GM19239 (cell line): Measurements from ENCODE around the gene AGAP3.

Source experiments
- DNase-seq: peaks from one replicate; pipeline ENCODE4 v3.0.0; 2011; ENCODE audit warnings: low spot score; ENCODE audit not compliant: insufficient read length
- FAIRE-seq: peaks from 2 replicates; lab custom pipeline; 2011; peaks lifted over from hg19 to GRCh38; lab: Jason Lieb, UNC

The AGAP3 gene

GRCh38 chr7:151086802-151087244, 548 bp downstream of the AGAP3 start:
- no peak for FAIRE-seq
- DNase-seq: peak; percentile 48

DNA sequence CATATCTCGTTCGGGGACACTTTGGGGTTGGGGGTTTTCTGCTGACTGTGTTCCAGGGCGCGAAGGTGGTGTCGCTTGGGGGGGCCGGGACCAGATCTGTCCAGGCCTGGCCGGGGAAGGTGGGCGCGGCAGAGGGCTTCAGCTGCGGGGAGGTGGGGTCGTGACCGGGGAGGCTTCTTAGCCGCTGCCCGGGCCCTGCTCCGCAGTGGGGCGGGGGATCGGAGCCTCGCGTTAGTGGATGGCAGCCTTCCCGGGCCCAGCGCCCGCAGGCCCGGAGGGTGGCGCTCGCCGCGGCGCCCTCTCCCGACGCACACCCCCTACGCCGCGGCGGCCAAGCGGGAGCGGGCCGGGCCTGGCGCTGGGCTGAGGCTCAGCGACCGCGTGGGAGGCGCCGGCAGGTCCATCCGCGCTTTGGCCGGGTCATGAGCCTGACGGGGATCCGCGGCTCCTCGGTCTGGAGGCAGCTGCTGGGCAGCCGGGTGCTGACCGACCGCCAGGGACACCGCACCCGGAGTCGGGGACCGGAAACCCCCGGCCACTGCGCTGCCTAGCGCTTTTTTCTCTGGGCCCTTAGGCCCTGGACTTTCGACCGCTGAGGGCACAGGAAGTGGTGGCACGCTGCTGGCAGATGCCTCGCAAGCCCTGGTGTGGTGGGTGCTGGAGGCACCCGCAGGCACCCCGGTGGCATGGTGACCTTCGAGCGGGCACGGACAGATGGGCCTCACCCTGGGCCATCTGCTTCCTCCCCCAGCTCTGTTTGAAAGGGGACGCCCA, 1.2 kb downstream of the AGAP3 start:
- FAIRE-seq: peak; percentile 51
- DNase-seq: peak; percentile 51

DNA sequence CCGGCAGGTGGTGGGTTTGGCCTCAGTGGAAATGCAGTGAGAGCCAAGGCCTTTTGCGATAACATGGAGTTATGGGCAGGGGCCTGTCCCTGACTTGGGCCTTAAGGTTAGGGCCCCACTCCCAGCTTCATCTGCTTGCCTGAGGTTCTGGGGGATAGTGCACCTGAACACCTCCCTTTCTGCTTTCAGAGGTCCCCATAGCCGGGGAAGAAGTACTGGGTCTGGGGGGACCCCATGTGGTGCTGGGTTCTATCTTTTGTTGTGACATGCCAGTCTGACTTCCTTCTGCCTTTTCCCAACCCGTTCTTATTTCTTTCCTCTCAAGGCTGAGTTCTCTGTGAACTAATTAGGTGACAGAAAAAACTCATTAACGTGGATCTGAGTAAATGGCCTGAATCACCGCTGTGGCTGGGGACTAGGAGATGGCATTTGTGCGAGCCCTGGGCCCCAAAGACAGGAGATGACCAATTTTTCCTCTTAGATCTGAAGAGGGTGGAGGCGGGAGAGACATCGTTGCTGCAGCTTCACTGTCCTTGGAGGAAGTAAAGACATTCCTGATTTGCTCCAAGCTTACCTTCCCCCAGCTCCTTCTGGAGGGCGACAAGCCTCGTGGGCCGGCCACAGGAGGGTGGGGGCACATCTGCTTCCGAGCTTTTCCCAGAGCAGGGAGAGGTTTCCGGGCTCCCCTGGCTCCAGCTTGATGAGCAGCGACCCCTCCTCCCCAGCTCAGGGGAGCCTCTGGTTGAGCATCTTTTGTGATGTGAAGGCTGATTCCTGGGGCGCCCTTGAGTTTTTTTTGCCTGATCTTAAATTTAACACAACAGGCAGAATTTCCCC, 2.0 kb downstream of the AGAP3 start:
- DNase-seq (no peak), FAIRE-seq (no peak)

GRCh38 chr7:151088856-151089699, 2.8 kb downstream of the AGAP3 start:
- FAIRE-seq (no peak), DNase-seq (no peak)

DNA sequence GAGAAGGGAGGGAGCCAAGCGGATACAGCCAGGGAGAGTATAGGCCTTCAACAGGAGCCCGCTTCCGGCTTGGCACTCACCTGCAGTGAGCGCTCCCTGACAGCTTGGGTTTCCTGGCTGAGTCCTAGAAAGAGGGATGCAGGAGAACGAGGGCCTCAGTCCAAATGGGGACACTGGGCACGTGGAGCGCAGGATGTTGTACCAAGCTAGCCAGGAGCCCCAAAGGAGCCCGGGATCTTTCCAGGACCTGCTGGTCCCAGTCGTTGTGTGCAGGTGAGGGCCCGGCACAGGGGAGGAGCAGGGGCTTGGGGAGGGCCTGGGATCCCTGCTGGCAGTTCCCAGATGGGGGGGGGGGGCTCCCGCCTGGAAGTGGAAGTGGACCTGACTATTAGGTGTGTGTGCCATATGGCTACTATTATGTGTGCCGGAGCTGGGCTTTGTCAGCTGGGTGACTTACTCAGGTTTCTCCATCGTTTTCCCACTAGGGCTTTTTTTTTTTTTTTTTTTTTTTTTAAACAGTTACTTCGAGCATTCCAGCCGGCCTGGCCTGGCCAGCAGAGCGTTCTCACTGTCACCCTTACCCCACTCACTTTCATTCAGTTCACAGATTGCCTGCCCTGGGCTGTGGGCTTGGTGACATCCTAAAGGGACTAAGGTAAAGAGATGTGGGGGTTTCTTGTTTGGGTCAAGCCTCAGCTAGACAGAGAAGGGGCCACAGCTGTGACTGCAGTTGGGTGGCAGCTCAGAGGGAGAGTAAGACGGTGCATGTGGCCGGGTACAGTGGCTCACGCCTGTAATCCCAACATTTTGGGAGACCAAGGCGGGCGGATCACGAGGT, 3.8 kb downstream of the AGAP3 start:
- FAIRE-seq: no peak

GRCh38 chr7:151091003-151091402, 4.7 kb downstream of the AGAP3 start:
- no peak for FAIRE-seq
- no peak for DNase-seq

More for the DNA sequence above, 3.8 kb downstream of the AGAP3 start:
- no peak for DNase-seq

DNA sequence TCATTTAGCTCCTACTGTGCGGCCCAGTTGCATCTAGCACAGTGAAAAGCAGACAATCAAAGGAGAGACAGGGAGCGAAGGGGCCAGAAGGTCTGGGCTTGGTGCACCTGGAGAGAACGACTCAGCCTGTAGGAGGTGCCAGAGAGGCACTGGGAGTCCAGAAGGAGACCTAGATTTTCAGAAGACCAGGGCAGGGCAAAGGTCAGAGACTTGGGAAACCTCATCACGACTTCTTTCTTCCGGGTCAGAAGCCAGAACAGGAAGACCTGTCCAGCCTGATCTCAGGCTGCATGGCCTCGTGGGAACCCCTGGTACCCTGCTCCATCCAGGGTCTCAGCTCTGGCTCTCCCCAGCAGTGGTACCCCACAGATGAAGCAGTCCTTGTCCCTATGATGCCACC, 5.2 kb downstream of the AGAP3 start:
- no peak for FAIRE-seq
- DNase-seq: no peak

DNA sequence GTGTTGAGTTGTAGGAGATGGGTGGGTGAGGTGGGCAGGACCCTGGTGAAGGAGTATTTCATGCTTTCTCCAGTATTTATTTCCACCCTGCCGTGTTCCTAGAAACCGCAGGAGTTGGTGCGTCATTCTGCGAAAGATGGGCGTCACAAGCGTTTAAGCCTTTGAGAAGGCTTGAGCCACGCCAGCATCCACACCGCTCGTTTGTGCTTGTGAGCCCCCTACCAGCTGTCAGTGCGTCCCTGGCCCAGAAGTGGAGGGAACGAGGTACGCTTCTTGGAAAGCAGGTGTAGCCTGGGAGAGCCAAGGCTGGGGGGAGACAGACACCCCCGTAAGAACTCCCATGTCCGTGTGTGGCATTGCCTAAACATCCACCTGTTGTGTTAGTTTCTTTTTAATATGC, 5.7 kb downstream of the AGAP3 start:
- DNase-seq (no peak), FAIRE-seq (no peak)

GRCh38 chr7:151093748-151094147, 7.5 kb downstream of the AGAP3 start:
- DNase-seq (no peak), FAIRE-seq (no peak)

- FAIRE-seq: no peak
- no peak for DNase-seq
Observed at GRCh38 chr7:151094675-151095074, 8.4 kb downstream of the AGAP3 start.

DNA sequence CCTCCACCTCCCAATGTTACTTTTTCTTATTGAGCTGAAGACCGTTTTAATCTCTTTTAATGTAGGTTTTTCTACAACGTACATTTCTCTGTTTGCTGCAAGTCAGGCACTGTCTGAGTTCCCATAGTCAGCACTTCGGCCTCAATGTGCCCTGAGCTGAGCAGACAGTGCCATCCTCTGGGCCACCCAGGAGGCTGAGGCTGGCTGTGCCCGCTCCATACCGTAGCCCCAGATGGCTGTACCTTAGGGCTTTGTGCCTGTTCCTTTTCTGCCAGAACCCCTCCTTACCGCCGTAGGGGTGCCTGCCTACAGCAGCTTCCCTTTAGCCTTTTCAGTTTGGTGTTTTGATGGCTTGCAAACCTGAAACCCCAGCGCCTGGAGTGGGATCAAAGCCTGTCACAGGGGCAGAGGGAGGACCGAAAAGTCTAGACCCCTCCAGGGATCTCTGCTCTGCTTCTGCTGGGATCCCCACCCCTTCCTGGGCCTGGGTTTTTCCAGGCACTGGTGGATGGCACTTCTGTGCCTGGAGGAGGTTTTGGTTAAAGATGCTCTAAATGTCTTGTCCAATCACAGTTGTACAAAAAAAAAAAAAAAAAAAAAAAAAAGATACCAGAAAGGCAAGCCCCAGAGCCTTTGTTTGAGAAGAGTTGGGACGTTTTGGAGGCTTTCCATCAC, 9.0 kb downstream of the AGAP3 start:
- FAIRE-seq (no peak), DNase-seq (no peak)

GRCh38 chr7:151095828-151096475, 9.7 kb downstream of the AGAP3 start:
- DNase-seq (no peak), FAIRE-seq (no peak)

GRCh38 chr7:151099486-151100211, 13.4 kb downstream of the AGAP3 start:
- DNase-seq (no peak), FAIRE-seq (no peak)

- FAIRE-seq (no peak), DNase-seq (no peak)
Observed at GRCh38 chr7:151100921-151101320, 14.6 kb downstream of the AGAP3 start.

DNA sequence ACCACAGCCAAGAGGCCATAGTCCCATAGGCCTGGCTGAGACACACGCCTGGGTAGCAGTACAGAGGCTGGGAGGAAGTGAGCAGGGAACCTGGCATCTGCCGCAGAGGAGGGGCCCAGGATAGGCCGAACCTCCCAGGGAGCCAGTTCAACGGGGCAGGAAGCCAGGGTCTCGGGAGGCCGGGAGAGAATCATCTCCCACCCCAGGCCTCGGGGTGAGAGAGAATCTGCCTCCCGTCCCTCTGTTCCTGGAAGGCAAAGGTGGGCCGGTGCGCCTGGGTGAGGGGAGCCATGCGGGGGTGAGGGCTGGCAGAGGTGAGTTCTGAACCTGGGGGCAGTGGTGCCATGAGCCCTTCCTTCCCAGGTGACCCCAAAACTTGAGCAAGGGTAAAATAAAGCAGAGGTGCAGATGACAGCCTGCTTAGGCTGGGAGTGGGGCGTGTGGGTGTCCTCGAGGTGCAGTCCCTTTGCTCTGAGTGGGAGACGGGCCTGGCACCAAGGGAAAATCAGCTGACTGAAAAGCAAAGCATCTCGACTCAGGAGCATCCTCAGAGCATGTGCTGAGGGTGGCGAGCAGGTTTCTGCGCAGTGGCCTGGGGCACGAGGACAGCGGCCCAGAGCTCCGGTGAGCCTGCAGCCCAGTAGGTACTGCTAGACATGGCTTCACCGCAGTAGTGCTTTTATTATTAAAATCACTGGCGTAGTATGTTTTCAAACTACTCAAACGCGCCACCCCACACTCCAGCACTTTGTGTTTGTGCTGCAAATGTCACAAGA, 15.5 kb downstream of the AGAP3 start:
- no peak for FAIRE-seq
- no peak for DNase-seq

DNA sequence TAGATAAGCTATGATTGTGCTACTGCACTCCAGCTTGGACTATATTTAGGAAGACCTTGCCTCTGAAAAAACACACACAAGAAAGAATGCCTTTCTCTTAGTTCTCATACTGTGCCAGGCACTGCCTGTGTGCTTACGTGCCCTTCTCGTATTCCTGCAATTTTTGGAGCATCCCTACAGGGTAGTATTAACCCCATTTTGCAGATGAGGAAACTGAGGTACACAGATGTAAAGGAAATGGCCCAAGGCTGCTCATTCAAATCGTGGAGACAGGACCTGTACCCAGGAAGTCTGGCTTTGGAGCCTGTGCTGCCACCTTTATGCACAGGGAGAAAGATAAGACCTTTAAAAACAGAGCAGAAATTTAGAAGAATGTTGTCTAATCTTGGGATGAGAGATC, 16.7 kb downstream of the AGAP3 start:
- no peak for FAIRE-seq
- no peak for DNase-seq

DNA sequence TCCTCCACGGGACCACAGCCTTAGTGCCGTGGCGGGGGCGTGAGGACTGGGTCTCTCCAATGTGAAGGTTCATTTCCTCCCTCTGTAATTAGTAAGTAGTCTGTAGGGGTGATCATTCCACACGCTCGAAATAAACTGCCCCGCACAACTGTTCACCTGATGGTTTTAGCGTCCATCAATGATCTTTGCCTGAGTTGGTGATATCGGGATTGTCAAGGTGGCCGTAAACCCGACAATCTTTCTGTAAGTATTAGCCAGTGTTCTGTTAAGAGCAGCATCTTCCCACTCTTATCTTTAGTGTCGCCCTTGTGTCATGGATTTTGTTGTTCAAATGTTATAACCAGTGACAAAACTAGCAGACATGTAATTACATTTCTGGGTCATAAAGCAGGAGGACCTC, 17.7 kb downstream of the AGAP3 start:
- no peak for FAIRE-seq
- no peak for DNase-seq
